GM21390 (cell line): ENCODE data around the gene CNIH3.

ENCODE experiments used
- ATAC-seq: cut with Tn5 transposase; IDR thresholded peaks from one replicate; pipeline ENCODE4 v1.9.1; 2021; ENCODE audit not compliant: unreplicated experiment

Gene CNIH3

GRCh38 chr1:224739997-224740684 is 124.0 kb downstream of the CNIH3 start:
- peak; percentile 83 for ATAC-seq

GRCh38 chr1:224740685-224741052 is 124.6 kb downstream of the CNIH3 start:
- no peak for ATAC-seq

GRCh38 chr1:224742349-224742748 is 126.2 kb downstream of the CNIH3 start:
- ATAC-seq = no peak

GRCh38 chr1:224743608-224744164 is 127.6 kb downstream of the CNIH3 start:
- ATAC-seq = no peak

- ATAC-seq = no peak
Observed at GRCh38 chr1:224744521-224744920, 128.4 kb downstream of the CNIH3 start.

GRCh38 chr1:224745394-224745793 is 129.3 kb downstream of the CNIH3 start:
- no peak for ATAC-seq

GRCh38 chr1:224745924-224746323 is 129.8 kb downstream of the CNIH3 start:
- peak; percentile 42 for ATAC-seq

- peak; percentile 56 for ATAC-seq
Observed at GRCh38 chr1:224747578-224747977, 131.5 kb downstream of the CNIH3 start.

- no peak for ATAC-seq
Observed at GRCh38 chr1:224749916-224750315, 133.8 kb downstream of the CNIH3 start.

- no peak for ATAC-seq
Observed at GRCh38 chr1:224751624-224752311, 135.7 kb downstream of the CNIH3 start.

- ATAC-seq = peak; percentile 38
Observed at GRCh38 chr1:224753491-224753890, 137.4 kb downstream of the CNIH3 start.

GRCh38 chr1:224755586-224755985 is 139.5 kb downstream of the CNIH3 start:
- no peak for ATAC-seq

GRCh38 chr1:224757508-224757907 is 141.4 kb downstream of the CNIH3 start:
- ATAC-seq = no peak

- ATAC-seq = no peak
Observed at GRCh38 chr1:224759135-224759534, 143.0 kb downstream of the CNIH3 start.

GRCh38 chr1:224759681-224760091 is 143.6 kb downstream of the CNIH3 start:
- no peak for ATAC-seq

GRCh38 chr1:224760163-224760562 is 144.0 kb downstream of the CNIH3 start:
- no peak for ATAC-seq

GRCh38 chr1:224761245-224761644 is 145.1 kb downstream of the CNIH3 start:
- no peak for ATAC-seq

- ATAC-seq = no peak
Observed at GRCh38 chr1:224762046-224762445, 145.9 kb downstream of the CNIH3 start.

- no peak for ATAC-seq
Observed at GRCh38 chr1:224762701-224763100, 146.6 kb downstream of the CNIH3 start.

GRCh38 chr1:224763126-224763775 is 147.1 kb downstream of the CNIH3 start:
- ATAC-seq = no peak

GRCh38 chr1:224766266-224766665 is 150.1 kb downstream of the CNIH3 start:
- ATAC-seq = no peak

- ATAC-seq = no peak
Observed at GRCh38 chr1:224767031-224767430, 150.9 kb downstream of the CNIH3 start.
